Stimulated activated CD4-positive, alpha-beta T cell treated with anti-CD3 and anti-CD28 coated beads, Interleukin-12 subunit alpha, Interleukin-12 subunit beta, amount 100 ng/mL, for 24 hours (primary cell): ENCODE results near the gene DNASE1L1.

Experiments used
- DNase-seq, 2 experiments: peaks; one replicate each; pipeline ENCODE4 v3.0.0-alpha.2; 2020; ENCODE audit warnings: low read depth in 2 of 2

The DNASE1L1 gene

GRCh38 chrX:154436374-154436982, 27.4 kb upstream of the DNASE1L1 start:
- DNase-seq: no peak

- no peak for DNase-seq
Measured at GRCh38 chrX:154435171-154435733, 26.2 kb upstream of the DNASE1L1 start.

GRCh38 chrX:154434394-154435168, 25.5 kb upstream of the DNASE1L1 start:
- DNase-seq: no peak

- no peak for DNase-seq
Measured at GRCh38 chrX:154433605-154434004, 24.6 kb upstream of the DNASE1L1 start.

- DNase-seq: no peak
Measured at GRCh38 chrX:154432210-154432609, 23.2 kb upstream of the DNASE1L1 start.

- DNase-seq: no peak
Measured at GRCh38 chrX:154431341-154431740, 22.3 kb upstream of the DNASE1L1 start.

- DNase-seq: no peak
Measured at GRCh38 chrX:154430916-154431315, 21.9 kb upstream of the DNASE1L1 start.

- no peak for DNase-seq
Measured at GRCh38 chrX:154430479-154430878, 21.4 kb upstream of the DNASE1L1 start.

- no peak for DNase-seq
Measured at GRCh38 chrX:154429711-154430110, 20.7 kb upstream of the DNASE1L1 start.

GRCh38 chrX:154428176-154429171, 19.4 kb upstream of the DNASE1L1 start, which contains the start of gene ATP6AP1:
Gene ATP6AP1 (plus strand): TSS chrX:154428677. CDS start chrX:154428693, 16 bp downstream.
- peak; percentile 70 to 84 for DNase-seq

- DNase-seq: no peak
Measured at GRCh38 chrX:154426916-154427770, 18.1 kb upstream of the DNASE1L1 start.

GRCh38 chrX:154420402-154420756, 11.3 kb upstream of the DNASE1L1 start:
- no peak for DNase-seq

GRCh38 chrX:154419688-154420401, 10.8 kb upstream of the DNASE1L1 start:
- no peak for DNase-seq

GRCh38 chrX:154419189-154419588, 10.1 kb upstream of the DNASE1L1 start:
- no peak for DNase-seq

- DNase-seq: no peak
Measured at GRCh38 chrX:154417157-154417556, 8.1 kb upstream of the DNASE1L1 start.

GRCh38 chrX:154413142-154413541, 4.1 kb upstream of the DNASE1L1 start:
- DNase-seq: no peak

- DNase-seq: no peak
Measured at GRCh38 chrX:154412468-154412867, 3.4 kb upstream of the DNASE1L1 start.

- DNase-seq: peak in 1 of 2 experiments; percentile 40
Measured at GRCh38 chrX:154411981-154412340, 2.9 kb upstream of the DNASE1L1 start.

- no peak for DNase-seq
Measured at GRCh38 chrX:154408659-154409221, 314 bp downstream of the DNASE1L1 start.

GRCh38 chrX:154404625-154405192, 4.3 kb downstream of the DNASE1L1 start:
- no peak for DNase-seq
